Stimulated activated CD4-positive, alpha-beta T cell treated with anti-CD3 and anti-CD28 coated beads, Interleukin-15, amount 100 ng/mL, for 24 hours (primary cell): ENCODE results near the gene SLC43A2.
"Not testable (repeated sequence)": the region's sequence is repeated elsewhere in the genome, so short reads cannot be mapped to it uniquely, and the experiment has no call there.

Source experiments
- DNase-seq: peaks from one replicate; pipeline ENCODE4 v3.0.0-alpha.2; 2020

The SLC43A2 gene

DNA sequence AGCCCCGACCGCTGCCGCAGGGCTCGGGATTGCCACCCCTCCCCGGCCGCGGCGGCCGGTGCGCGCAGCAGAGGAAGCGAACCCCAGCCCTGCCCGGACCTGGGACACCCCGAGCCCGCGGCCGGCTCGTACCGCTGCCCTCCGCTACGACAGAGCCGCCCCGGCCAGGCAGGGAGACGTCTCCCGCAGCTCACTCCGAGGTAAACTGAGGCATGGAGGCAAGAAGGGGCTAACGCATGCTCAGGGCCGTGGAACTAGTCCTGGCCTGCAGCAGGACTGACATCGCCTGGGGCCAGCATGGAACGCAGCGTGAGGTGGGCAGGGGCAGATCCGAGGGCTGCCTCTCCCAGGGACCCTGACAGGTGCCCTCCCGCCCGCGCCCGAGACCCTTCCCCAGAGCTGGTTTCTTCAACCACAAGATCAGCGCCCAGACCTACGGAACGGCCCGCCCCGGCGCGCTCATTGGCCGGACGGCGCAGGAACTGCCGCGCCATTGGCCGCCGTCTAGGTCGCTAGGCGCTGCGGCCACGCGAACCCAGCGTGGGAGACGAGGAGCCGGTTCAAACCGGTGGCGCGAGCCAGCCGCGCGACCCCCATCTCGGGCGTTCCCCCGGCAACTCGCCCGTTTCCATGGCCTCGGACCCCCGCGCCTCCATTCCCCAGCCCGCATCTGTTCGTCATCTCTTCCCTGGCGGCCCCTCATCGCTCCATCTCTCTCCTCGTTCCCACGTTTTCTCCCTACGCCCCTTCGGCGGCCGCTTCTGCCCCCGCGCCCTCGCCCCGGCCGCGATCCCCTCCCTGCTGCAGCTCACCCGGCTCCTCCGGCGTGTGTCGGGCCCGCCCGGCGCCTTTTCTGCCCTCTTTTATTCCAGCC is at the start of gene SLC43A2:
TSS of gene SLC43A2 (minus strand) at position 853 of the 874 bp plus-strand sequence. CDS start 960 bp downstream, outside the sequence.
- peak; percentile 84 for DNase-seq

DNA sequence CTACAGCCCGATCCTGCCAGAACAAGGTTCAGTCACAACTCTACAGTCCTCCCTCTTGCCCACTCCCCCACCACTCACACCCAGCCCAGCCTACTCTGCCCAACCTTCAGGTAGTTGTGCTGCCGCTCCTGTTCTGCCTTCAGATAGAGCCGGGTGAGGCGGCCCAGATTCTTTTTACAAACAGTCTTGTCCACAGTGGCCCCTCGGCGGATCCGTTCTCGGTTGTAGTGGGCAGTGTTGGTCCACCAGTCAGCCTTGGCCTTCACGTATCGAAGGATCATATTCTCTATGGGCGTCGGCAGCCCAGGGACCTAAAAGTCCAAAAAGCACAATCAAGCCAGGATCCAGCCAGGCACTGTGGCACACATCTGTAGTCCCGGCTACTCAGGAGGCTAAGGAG is 47.8 kb upstream of the SLC43A2 start:
- DNase-seq = no peak

DNA sequence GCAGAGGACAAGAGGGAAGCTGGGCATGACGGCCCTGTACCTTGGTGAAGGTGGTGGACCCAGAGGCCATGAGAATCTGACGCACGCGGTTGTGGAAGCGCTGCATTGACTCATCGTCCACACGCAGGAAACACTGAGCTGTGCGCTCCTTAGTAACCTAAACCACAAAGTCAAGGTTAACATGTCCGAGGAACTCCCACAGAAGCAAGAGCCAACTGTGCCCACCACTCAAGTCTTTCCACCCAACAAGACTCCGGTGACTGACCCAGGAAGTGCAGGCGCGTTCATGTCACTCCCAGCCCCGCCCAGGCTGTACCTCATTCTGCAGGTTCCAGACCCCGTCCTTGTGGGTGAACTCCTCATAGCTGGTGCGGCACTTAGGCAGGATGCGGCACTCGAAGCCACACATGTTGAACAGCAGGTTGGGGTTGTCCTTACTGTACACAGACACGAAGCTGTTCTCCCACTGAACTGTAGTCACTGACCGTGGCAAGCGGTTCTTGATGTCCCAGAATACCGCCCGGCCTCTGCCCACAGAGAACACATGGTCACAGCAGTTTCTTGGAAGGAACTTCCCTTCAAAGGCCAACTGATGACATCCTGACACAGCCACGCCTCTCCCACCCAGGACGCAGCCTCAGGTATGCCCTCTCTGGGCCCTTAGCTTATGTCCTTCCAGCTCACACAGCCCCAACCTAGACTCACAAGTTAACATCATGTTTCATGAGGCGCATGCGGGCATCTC is 44.6 kb upstream of the SLC43A2 start:
- DNase-seq = peak; percentile 19

DNA sequence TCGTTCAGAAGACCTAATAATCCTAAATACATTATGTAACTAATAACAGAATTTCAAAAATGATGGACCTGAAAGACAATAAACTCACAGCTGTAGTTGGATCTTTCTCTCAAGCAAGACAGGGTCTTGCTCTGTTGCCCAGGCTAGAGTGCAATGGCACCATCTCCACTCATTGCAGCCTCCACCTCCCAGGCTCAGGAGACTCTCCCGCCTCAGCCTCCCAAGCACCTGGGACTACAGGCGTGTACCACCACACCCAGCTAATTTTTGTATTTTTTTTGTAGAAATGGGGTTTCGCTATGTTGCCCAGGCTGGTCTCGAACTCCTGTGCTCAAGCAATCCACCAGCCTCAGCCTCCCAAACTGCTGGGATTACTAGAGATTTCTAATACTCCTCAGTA is 35.3 kb upstream of the SLC43A2 start:
- not testable (repeated sequence) for DNase-seq

DNA sequence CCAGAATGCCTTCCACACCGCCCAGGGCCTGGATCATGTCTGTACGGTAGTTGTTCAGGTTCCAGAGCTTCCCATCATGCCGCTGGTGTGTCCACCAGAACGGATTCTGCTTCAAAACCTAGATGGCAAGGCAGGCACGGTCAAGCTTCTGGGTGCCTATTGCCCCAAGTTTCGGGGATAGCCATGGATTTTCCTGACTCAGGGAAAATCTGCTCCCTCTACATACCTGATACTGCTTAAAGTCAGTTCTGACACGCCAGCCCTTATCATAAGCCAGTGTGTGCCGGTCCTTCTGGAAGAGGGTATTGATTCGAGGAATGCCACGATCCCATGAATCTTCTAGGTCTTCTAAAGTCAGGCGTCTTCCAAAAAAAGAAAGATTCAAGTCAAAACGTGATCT is 32.4 kb upstream of the SLC43A2 start:
- DNase-seq = no peak

DNA sequence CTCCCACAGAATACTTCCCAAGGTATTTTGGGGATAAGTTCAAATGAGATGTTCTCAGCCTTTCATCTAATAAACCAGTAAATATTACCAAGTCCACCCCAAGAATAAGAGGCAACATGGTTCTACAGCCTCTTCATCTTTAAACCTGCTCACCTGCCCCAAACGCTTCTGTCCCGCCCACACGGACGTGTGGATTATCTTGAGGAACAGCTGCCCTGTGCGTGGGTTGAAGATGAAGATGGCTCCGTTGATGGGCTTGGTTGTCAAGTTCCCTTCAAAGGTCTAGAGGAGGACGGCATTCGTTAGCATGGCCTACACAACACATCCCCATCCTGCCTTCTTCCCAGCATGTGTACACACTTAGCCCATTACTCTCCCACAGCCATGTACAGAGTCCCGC is 29.5 kb upstream of the SLC43A2 start:
- DNase-seq = no peak

DNA sequence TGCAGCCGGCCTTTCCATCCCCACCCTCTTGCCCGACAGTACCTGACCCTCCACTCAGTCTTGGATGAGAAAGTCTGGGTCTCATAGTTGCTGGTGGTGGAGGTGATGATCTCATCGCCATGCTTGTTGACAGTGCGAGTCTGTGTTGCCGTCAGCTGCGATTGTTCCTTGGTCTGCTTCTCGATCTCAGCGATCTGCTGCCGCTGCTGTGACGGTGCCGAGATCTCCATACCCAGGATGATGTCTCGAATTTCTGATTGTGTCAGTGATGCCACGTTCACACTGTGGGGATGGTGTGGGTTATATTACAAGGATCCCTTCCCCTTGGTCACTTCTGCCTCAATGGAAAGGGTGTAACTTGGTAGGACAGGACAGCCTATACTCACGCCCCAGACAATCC is 25.1 kb upstream of the SLC43A2 start:
- no peak for DNase-seq

DNA sequence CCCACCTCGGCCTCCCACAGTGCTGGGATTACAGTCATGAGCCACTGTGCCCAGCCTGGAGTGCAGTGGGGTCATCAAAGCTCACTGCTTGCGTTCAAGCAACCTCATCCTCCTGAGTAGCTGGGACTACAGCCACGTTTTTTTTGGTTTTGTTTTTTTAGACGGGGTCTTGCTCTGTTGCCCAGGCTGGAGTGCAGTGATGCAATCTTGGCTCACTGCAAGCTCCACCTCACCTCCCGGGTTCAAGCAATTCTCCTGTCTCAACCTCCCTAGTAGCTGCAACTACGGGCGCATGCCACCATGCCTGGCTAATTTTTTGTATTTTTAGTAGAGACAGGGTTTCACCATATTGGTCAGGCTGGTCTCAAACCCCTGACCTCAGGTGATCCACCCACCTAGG is 24.2 kb upstream of the SLC43A2 start:
- DNase-seq = not testable (repeated sequence)

DNA sequence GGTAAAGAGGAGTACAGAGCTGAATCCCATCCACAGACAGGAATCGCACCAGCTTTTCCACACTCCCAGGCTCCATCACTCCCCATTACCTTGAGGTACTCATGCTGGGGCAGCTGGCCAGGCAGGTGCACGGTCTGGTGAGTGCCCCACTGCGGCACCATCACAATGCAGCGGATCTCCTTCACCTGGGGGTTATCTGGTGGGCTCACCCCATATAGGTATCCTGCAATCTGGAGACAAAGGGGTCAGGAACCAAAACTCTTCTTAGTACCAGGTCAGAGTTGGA is 22.9 kb upstream of the SLC43A2 start:
- DNase-seq = no peak

DNA sequence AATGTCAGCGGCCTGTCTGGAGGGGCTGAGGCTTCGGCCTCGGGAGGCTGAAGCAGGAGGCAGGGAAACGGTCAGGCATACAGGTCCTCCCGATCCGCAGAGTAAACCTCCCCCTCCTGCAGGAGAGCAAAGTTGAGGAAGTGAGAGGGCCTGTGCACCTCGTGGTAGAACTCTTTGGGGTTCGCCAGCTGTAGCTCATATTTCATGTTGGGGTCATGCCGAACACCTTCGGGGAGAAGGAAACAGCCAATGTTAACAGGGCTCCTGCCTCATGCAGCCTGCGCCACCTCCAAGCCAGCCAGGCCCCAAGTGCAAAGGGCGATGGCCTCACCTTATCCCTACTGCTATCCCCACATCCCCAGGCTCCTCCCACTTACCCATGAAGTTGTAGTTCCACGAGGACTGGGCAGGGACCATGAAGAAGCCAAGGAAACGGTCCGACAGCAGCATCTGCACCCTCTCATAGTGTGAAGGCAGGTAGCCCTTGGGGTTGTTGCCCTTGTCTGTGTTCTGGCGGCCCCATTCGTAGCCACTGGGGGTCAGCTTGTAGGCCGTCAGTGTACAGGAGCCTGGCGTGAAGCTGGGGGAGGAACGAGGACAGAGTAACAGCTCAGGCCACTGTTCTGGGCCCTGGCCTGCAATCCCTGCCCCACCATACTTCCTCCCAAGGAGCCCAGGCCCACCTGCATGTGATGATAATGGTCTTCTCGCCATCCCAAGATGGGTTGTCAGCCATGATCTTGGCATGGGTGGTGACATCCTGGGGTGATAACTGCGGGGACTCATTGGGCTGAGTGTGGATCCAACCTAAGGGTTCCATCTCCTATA is 22.3 kb upstream of the SLC43A2 start:
- no peak for DNase-seq

DNA sequence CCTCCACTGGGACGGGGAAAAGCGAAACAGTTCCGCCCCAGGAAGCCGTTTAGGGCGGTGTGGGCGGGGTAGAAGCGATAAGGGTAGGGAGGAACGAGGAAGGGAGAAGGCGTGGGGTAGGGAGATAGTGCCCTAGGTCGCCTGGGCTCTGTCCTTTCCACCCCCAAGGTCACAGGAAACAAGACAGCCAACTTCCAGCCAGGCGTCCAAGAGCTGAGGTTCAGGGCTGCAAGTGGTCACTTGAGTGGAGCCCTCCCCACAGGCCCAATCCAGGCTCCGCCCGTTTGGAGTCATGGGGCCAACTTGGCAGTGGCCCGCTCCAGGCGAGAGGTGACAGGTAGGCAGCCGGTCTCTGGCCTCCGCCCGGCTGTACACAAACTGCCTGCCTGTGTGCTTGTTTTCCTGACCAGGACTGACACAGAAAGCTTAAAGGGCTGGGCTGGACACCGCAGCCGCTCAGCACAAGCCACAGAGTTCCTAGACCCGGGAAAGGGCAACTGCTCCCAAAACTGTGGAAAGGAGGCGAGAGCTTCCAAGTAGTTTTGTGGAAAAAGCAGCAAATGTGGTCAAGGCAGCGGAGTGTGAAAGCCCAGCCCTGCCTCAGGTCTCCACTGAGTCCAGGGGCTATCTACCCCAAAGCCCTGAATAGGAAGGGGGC is 21.3 kb upstream of the SLC43A2 start, which contains the start of gene RILP:
TSS of gene RILP (minus strand) at position 23 of the 658 bp plus-strand sequence. CDS start 62 bp downstream, outside the sequence.
- peak; percentile 65 for DNase-seq

DNA sequence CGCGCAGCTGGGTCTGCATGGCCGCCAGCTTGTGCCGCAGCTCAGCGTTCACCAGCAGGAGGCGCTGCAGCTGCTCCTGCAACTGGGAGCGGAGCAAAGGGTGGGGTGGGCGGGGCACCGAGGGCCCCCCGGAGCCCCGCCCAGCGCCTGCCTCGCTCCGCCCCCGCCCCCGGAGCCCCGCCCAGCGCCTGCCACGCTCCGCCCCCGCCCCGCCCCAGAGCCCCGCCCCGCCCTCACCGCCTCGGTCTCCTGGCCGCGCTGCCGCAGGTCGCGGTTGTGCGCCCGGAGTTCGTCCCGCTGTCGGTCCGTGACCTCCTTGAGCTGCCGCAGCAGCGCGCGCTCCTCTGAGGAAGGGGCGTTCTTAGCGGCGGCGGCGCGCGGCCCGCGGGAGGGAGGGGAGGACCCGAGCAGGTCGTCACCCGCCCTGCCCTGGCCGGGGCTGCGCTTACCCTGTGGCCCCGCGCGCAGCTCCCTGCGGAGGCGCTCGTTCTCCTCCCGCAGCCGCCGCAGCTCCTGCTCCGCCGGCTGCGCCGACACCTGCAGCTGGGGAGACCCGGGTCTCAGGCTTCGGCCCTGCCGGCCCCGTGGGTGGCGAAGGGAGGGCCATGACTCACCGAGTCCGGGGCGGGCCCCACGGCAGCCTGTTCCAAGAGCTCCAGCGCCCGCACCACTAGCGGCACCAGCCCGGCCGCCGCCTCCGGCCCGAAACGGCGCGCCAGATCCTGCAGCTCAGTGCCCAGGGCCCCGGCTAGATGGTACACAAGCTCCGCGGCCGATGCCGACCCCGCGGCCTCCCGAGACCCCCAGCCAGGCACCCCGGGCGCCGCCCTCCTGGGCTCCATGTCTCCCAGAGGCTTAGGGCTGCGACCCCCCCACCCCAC is 20.6 kb upstream of the SLC43A2 start:
- DNase-seq = peak; percentile 94

DNA sequence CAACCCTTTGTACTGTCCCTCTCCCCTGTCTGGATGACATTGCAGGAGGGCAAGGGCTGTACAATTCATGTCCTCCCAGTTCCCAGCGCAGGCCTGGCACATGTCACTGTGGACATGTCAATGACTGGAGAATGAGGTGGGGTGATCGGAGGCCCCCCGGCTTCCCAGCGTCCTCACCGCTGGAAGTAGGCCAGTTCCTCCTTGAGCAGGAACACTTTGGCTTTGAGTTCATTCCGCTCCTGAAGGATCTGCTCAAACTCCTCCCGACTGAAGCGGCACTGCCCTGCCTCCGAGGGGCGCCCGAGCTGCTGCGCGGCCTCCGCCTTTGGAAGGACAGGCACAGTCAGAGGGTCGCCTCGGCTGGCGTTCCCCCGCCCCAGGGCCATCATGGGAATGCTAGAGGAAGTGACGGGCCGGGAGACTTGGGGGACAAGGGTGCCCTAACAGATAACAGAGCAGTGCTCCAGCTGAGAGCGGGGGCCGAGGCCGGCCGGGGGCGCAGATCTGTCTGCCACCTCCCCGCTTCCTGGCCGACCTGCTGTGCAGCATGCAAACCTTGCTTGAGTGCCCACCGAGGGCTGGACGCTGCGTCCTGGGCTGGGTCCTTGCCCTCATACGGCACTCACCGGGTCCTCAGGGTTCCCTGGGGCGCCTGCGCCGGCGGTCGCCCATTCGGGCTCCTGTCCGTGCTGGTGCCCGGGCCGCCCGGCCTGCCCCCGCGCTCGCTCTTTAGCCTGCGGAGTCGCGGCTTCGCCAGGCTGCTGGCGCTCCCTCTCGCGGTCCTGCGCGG is 19.7 kb upstream of the SLC43A2 start:
- DNase-seq = no peak

DNA sequence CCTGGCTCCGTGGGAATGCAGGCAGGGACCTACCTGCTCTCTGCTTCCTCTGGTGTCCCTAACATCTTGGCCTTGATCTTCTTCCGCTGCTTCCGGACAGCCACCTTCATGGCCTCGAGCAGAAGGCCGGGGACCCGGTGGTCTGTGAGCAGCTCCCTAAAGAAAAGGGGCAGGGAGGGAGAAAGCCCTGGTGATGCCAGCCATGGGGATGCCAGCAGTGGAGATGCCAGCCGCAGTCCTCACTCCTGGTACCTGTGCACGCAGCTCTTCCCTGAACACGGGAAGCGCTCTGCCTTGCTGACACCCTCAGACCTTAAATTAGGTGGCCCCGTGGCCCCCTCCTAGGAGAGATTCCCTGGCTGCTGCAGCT is 19.2 kb upstream of the SLC43A2 start:
- DNase-seq = no peak

DNA sequence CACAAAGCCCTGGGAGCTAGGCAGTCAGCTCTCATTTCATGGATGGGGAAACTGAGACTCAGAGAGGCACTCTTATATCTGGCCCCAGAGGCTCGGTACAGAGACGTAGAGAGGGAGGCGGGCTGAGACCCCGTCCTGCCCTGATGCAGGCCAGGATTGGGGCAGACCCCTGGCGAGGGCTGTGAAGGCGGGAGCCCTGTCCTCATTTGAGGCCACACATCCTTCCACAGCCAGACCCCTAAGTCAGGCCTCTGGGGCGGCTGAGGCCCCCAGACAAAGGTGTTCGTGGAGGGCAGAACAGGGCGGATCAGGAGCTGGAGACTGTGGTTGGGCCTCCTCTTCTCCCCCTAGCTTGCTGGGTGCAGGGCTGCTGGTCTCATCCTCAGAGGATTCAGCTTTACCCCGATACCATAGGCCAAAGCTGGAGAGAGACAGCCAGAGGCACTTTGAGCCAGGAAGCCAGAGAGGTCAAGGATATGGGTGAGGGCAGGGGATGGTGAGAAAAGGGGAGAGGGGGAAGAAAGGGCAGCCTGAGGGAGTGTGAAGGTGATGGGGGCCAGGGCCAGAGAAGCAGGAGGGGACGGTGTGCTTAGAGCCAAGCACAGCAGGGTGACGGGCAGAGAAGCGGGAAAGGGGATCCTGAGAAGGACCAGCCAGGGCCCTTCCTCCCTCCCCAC is 17.7 kb upstream of the SLC43A2 start:
- DNase-seq = no peak

DNA sequence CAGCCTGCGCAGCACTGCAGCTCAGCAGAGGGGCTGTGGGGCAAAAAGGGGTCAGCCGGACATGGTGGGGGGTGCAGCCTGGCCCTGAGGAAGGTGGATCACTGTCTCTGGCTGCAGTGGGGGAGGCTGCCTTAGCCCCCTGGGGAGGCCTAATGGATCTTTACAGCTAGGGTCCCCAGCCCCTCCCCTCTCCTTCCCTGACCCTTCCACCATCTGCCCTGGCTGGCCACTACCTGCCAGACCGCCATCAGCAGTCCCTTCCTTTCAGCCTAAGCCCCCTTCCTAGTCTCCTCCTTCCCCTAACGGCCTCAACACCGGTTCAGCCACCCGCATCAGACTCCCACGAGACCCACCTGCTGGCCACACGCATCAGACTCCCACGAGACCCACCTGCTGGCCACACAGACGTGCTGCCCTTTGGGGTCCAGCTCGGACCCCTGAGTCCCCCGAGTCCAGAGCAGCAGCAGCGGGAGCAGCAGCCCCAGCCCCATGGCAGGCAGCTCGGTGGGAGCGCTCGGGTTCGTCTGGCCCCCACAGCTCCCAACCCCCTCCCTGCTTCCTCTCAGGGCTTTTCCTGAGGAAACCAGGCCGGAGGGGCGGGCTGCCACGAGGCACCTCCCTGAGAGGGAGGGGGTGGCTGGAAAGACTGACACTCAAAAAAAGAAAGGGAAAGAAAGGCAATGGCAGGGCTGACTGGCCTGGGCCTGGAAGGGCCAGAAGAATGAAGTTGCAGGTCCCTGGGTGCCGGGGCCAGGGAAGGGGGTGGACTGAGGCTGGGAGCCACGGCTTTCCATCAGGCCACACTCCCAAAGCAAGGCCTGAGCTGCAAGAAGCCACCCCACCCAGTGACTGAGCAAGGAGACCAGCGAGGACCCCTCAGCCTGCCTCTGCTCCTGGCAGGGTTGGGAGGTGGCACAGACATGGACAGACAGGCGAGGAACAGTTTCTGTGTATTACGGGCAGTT is 16.9 kb upstream of the SLC43A2 start, which contains the start of gene SCARF1:
TSS of gene SCARF1 (minus strand) at position 526 of the 965 bp plus-strand sequence. CDS start at position 491, 35 bp downstream.
- DNase-seq = no peak

DNA sequence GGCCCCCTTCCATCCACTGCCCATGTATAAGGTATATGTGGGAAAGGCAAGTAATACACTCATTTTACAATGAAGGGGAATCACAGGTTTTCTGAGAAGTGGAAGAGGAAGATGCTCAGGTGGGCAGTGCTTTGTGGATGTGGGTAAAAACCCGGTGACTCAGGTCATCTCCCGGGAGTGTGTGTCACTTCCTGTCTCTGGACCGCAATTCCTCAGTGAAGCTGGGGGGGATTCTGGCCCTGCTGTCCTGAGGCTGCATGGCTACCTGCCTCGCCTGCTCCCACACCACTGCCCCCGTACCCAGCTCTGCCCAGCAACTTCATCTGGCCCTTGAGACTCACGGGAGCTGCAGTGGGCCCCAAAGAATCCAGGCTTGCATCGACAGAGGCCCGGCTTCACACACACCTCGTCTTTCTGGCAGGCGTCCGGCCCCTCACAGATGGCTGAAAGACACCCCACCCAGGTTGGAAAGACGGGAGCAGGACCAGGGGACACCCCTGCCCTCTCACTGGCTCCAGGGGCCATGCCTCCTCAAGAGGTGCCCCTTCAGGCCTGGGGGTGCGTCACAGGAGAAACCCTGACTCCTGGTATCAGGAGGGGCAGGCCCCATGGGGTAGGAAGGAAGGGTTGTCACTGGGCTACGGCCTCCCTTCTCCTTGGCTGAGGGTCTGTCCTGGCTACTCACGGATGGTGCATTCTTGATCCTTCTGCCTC is 16.0 kb upstream of the SLC43A2 start:
- DNase-seq = peak; percentile 64

DNA sequence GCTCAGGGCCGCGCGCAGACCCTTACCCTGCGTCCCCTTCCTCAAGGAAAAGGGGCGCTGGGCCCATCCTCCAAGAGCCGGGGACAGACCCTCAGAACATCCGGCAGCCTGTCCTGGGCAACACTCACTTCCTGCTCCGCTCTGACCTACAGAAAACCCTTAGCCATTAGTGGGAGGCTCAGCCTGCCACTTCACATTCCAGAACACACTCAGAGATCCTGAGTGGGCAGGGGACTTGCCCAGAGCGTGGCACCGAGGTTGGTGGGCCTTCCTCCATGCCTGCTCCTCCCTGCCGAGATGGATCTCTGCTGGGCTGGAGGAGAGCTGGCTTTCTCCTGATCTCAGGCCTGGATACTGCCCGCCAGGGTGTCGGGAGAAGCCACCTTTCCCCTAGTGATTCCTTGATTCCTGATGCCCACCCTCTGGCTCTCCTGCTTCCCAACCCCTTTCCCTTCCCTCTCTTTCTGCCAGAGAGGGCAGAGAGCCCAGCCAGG is 15.4 kb upstream of the SLC43A2 start:
- no peak for DNase-seq
